OCI-LY1 (cell line): ENCODE results near the gene TMEM60.

Experiments
- H2AFZ ChIP-seq: fragments of 200-600 bp; sonication (generic), shearing (Covaris generic); 2 replicates; pipeline ENCODE4 v1.6.0; 2014; ENCODE audit warnings: antibody characterized with exemption, mild to moderate bottlenecking, low read length
- H3F3A ChIP-seq: fragments of 200-600 bp; sonication (generic), shearing (Covaris generic); 2 replicates; pipeline ENCODE4 v1.6.0; 2014; ENCODE audit warnings: mild to moderate bottlenecking, antibody characterized with exemption, low read length, moderate library complexity; ENCODE audit not compliant: insufficient read depth
- H3K27ac ChIP-seq: fragments of 200-600 bp; sonication (generic); 2 replicates; pipeline ENCODE4 v1.5.1; 2014; ENCODE audit warnings: low read length, mixed run types, mild to moderate bottlenecking, low read depth; ENCODE audit not compliant: poor library complexity, severe bottlenecking
- H3K27me3 ChIP-seq: fragments of 200-600 bp; sonication (generic); 2 replicates; pipeline ENCODE4 v1.6.0; 2014; ENCODE audit warnings: antibody characterized with exemption, mild to moderate bottlenecking, low read length, moderate library complexity; ENCODE audit not compliant: insufficient read depth
- H3K36me3 ChIP-seq: fragments of 200-600 bp; sonication (generic); 2 replicates; pipeline ENCODE4 v1.6.1; 2014; ENCODE audit warnings: mild to moderate bottlenecking, antibody characterized with exemption, low read length, moderate library complexity, mixed read lengths; ENCODE audit not compliant: insufficient read depth
- H3K4me1 ChIP-seq: fragments of 200-600 bp; sonication (generic); 2 replicates; pipeline ENCODE4 v1.5.1; 2014; ENCODE audit warnings: mild to moderate bottlenecking, low read length, moderate library complexity; ENCODE audit not compliant: insufficient read depth, severe bottlenecking
- H3K4me2 ChIP-seq: fragments of 200-600 bp; sonication (generic), shearing (Covaris generic); 2 replicates; pipeline ENCODE4 v1.6.1; 2014; ENCODE audit warnings: low read length
- H3K4me3 ChIP-seq: fragments of 200-600 bp; sonication (generic); 2 replicates; pipeline ENCODE4 v1.5.1; 2014; ENCODE audit warnings: low read length, low read depth, mild to moderate bottlenecking, mixed read lengths; ENCODE audit not compliant: poor library complexity, severe bottlenecking
- H3K79me2 ChIP-seq: fragments of 200-600 bp; shearing (Covaris generic); 2 replicates; pipeline ENCODE4 v1.6.1; 2016; ENCODE audit warnings: mixed run types, low read length, mixed read lengths; ENCODE audit not compliant: insufficient read depth
- H3K9ac ChIP-seq: fragments of 200-600 bp; sonication (generic), shearing (Covaris generic); 2 replicates; pipeline ENCODE4 v1.6.1; 2014; ENCODE audit warnings: mild to moderate bottlenecking, low read length, mixed read lengths
- H3K9me2 ChIP-seq: fragments of 200-600 bp; sonication (generic), shearing (Covaris generic); 2 replicates; pipeline ENCODE4 v1.6.1; 2014; ENCODE audit warnings: low read depth, mild to moderate bottlenecking, low read length, mixed read lengths
- H3K9me3 ChIP-seq: fragments of 200-600 bp; shearing (Covaris generic); 2 replicates; pipeline ENCODE4 v1.6.1; 2014; ENCODE audit warnings: low read length, mixed read lengths
- H4K20me1 ChIP-seq: fragments of 200-600 bp; sonication (generic), shearing (Covaris generic); 2 replicates; pipeline ENCODE4 v1.6.0; 2016; ENCODE audit warnings: mild to moderate bottlenecking, low read length; ENCODE audit not compliant: insufficient read depth
- CTCF ChIP-seq: fragments of 200-600 bp; sonication (generic), shearing (Covaris generic); IDR thresholded peaks from 2 replicates; pipeline ENCODE4 v1.5.1; 2017; ENCODE audit warnings: mild to moderate bottlenecking, antibody characterized with exemption, low read length, moderate library complexity, mixed read lengths
- EZH2 ChIP-seq: fragments of 200-600 bp; sonication (generic), shearing (Covaris generic); IDR thresholded peaks from 2 replicates; pipeline ENCODE4 v1.8.0; 2017; ENCODE audit warnings: borderline replicate concordance, mixed run types, mild to moderate bottlenecking, antibody characterized with exemption, low read length, moderate library complexity, mixed read lengths

Gene TMEM60

GRCh38 chr7:77778535-77778934 is 19.7 kb downstream of the TMEM60 start:
- H3K4me1 ChIP-seq, result no peaks in the 10 kb centered on the region
- H3K27ac ChIP-seq, result no peak overlapping the region
- no peaks in the 10 kb centered on the region for H4K20me1 ChIP-seq
- H3K4me3 ChIP-seq, result no peak overlapping the region
- TF ChIP-seq CTCF, result no peak
- TF ChIP-seq EZH2, result no peak
- no peaks in the 10 kb centered on the region for H3F3A ChIP-seq
- peaks cover 6% of the 10 kb centered on the region for H3K9me3 ChIP-seq
- H2AFZ ChIP-seq, result no peak overlapping the region
- H3K4me2 ChIP-seq, result no peak overlapping the region
- no peaks in the 10 kb centered on the region for H3K9me2 ChIP-seq
- no peaks in the 10 kb centered on the region for H3K79me2 ChIP-seq
- peaks cover 99% of the 10 kb centered on the region for H3K36me3 ChIP-seq
- H3K27me3 ChIP-seq, result no peaks in the 10 kb centered on the region
- H3K9ac ChIP-seq, result no peak overlapping the region

GRCh38 chr7:77771901-77772300 is 26.3 kb downstream of the TMEM60 start:
- Histone ChIP-seq H3K36me3 (peaks cover 94% of the 10 kb centered on the region), H3K79me2 (no peaks in the 10 kb centered on the region), H3K9ac (no peak overlapping the region), H3K4me2 (no peak overlapping the region), H4K20me1 (no peaks in the 10 kb centered on the region), H3K9me3 (peaks cover 6% of the 10 kb centered on the region), H3K4me1 (no peaks in the 10 kb centered on the region), H3K9me2 (no peaks in the 10 kb centered on the region), H3K4me3 (no peak overlapping the region), H3F3A (no peaks in the 10 kb centered on the region), H3K27me3 (no peaks in the 10 kb centered on the region), H2AFZ (no peak overlapping the region), H3K27ac (no peak overlapping the region)
- TF ChIP-seq CTCF, result no peak
- TF ChIP-seq EZH2, result no peak

GRCh38 chr7:77770316-77770715 is 27.9 kb downstream of the TMEM60 start:
- H3K4me3 ChIP-seq, result no peak overlapping the region
- no peaks in the 10 kb centered on the region for H3K9me2 ChIP-seq
- H3K4me2 ChIP-seq, result no peak overlapping the region
- no peaks in the 10 kb centered on the region for H3F3A ChIP-seq
- H2AFZ ChIP-seq, result no peak overlapping the region
- 0 out of 2 replicates have a peak, but pooled peaks cover 3% of the 10 kb centered on the region for H3K79me2 ChIP-seq
- H3K36me3 ChIP-seq, result peaks cover 92% of the 10 kb centered on the region
- no peak overlapping the region for H3K27ac ChIP-seq
- H3K9me3 ChIP-seq, result no peaks in the 10 kb centered on the region
- H3K27me3 ChIP-seq, result no peaks in the 10 kb centered on the region
- no peaks in the 10 kb centered on the region for H4K20me1 ChIP-seq
- H3K9ac ChIP-seq, result no peak overlapping the region
- TF ChIP-seq CTCF (no peak), EZH2 (no peak)
- H3K4me1 ChIP-seq, result no peaks in the 10 kb centered on the region
